CD4-positive, alpha-beta T cell treated with Interleukin-15 for 4 hours (primary cell): ENCODE measurements around the gene MAPK8IP3.

Source experiments
- DNase-seq: peaks from one replicate; pipeline ENCODE4 v3.0.0-alpha.2; 2020; ENCODE audit warnings: low spot score

The MAPK8IP3 gene

DNA sequence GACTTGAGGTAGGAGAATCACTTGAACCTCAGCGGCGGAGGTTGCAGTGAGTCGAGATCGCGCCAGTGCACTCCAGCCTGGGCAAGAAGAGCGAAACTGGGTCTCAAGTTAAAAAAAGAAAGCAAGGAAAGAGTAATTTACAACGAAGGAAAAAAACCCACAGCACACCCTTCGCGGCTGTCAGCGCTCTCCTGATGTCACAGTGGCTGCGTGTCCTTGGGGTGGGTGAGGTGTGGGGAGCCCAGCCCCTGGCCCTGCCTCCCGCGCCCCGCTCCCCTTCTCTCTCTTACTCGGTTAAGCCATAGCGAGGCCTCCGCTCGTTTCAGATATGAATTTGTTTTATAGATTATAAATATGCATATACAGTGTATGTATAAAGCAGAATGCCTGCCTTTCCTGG is 28.7 kb upstream of the MAPK8IP3 start:
- DNase-seq = no peak

DNA sequence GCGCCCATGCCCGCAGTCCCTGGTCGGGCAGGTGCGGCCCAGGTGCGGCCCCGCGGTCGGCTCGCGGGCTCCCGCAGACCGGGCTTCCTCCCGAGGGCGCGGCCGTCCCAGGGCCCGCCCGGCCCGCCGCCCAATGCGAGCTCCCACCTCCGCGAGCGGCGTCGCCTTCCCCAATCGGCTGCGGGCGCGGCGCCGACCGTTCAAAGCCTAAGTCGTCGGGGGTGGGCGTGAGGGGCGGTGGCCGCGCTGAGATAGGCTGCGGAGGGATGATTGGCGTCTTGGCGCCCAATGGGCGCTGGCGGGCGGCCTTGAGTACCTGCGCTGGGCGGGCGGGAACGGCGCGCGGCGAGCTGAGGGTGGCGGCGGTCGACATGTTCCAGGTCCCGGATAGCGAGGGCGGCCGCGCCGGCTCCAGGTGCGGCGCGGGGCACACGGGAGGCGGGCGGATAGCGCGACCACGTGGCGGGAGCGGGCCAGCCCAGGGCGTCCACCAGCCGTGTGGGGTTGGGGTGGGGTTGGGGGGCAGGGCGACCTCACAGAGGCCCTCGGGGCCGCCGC is 28.0 kb upstream of the MAPK8IP3 start, which contains the start of gene JPT2:
TSS of gene JPT2 (plus strand) at position 338 of the 558 bp plus-strand sequence. CDS start at position 372, 34 bp downstream.
- peak; percentile 94 for DNase-seq

DNA sequence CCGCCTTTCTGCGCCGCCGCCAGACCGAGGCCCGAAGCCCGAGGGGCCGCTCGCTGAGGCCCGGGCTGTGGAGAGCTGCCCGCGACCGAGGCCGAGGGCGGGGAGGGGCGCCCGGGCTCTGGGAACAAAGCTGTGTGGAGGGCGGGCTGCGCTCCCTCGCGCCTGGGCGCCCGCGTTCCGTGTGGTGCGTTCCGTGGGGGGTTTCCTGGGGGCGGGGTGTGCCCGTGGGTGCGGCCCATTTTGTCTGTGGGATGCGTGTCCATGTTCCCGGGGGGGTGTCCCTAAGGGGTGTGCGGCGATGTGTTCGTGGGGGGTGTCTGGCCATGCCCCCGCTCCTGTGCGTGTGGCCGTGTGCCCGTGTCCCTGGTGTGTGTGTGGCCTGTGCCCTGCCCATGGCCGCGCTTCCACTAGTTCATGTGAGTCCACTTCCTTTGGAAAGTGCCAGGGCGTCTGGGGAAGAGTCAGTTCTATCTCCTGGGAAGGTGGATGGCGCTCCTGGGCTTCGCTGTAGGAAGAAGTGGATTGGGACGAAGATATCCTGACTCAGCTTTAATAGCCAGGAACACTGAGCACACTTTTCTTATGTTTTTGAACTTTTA is 27.4 kb upstream of the MAPK8IP3 start:
- DNase-seq = peak; percentile 32

DNA sequence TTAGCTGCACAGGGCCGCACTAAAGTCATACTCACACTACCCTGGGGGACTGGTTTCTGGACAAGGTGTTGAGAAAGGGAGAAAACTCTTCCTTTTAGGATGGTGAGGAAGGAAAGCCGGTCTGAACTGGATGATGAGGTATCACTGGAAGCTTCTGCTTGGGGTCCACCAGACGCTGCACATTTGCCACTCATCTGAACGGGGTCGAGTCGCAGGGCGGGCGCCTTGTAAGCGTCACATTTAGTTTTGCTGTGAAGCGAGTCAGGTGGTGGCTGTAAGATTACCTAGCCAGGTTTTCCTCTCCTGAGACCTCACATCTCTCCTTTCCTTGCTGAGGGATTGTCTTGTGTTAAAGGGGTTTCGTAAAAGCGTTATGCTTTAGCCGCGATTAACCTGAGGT is 25.6 kb upstream of the MAPK8IP3 start:
- DNase-seq = no peak

DNA sequence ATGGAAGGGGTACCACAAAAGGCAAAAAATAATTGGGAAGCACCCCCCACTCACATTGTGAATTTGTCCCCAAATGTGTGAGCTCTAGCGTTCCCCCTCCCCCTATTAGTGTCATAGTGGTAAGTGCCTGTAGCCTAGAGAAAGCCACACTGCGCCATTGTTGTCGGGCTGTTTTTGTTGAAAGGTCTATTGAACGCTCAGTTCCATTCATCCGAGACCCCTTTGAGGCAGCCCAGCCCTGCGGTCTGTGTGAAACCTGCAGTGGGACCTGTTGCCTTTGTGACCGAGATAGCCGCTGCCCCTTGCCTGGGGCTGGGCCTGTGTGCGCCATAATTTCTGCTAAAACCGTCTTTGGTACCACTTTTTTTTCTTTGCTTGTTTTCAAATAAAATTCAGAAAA is 25.0 kb upstream of the MAPK8IP3 start:
- no peak for DNase-seq

DNA sequence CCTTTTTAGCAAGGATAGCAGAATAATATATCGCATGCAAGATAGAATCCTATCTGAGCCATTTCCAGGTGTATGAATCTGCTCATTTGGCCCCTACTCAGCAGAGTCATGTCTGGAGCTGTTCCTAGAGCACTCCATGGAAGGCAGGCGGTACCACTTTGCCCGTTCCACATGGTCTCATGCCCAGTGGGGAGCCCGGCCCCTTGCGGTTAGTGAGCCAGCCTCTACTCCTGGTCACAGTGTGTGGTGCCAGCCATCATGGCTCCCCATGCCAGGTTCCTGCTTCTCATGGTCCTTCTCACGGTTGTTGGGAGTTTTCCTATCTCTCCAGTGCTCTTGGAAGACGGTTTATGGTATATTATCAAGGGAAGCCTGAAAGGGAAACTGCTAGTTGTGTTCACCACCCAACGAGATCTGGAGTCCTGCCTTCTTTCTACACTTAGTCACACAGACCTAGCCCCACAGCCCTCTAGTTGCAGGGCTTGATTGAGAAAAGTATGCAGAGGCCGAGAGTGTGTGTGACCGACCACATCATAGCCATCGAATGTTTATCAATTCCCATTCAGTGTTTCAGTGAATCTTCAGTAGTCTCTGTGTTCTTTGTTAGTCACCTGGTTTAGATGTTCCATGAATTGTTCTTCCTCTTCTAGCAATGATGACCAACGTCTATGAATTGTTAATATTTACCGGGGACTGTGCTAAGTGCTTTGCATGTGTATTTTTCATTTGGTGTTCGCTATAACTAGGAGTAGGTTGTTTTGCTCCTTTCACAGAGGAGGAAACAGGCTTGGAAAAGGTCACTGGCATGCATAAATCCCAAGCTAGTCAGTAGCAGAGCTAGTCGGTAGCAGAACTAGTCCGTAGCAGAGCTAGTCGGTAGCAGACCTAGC is 18.3 kb upstream of the MAPK8IP3 start:
- DNase-seq = no peak

DNA sequence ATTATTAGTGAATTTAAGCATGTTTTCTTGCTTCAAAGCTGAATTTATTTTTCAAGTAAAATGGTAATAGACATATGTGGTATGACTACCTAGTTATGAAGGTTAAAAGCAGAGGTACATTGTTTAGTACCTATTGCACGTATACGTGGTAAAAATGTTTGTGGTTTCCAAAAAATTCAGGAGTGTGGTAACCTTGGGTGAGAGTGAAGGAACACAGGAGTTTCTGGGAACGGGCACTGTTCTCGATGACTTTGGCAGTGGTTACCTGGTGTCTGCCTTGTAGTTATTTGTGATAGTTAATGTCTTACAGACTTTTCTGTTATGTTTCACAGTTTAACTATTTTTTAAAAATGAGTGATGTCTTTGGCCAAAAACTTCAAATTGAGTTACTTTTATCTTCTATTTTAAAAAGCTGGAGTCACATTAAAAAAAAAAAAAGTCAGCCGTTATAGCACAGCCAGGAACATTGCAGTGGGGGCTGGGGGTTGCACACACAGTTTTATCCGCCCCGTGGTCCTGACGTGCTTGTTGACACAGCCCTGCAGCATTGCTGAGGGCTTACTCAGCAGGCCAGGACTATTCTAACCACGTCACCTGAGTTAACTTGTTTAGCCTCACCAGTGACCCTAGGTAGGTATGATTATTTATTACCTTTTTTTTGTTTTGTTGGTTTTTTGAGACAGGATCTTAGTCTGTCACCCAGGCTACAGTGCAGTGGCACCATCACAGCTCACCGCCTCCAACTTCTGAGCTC is 17.0 kb upstream of the MAPK8IP3 start:
- DNase-seq = no peak

DNA sequence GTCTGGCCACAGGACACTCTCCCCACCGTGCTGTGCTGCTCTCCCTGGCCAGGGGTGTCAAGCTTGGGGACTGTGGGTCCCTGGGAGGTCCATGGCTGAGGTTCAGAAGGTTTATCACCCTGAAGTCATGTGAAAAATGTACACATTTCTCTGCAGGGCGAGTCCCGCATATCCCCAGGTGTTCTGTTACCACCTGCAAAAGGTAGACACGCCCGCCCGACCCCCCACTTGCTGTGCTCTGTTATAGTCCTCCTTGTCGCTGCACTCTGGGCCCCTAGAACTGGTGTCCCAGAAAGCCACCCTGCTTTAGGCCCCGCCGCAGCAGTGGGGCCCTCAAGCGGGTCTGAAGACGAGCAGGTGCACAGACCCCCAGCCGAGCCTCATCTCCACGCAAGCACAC is 16.1 kb upstream of the MAPK8IP3 start:
- no peak for DNase-seq

DNA sequence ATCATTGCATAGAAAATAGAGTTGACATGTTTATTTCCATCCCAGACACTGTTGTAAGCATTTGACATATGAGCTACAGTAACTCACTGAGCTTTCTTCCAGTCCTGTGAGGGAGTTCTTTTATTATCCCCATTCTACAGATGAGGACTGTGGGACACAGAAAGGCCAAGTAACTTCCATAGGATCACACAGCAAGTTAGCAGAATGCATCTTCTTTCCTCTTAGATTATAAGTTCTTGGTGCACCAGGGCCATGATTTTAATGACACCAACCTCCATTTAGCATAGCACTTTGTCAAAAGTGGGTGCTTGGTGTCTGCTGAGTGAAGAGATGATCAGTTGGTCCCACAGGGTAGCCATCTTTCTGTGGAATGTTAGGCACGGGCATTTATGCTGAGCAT is 15.2 kb upstream of the MAPK8IP3 start:
- no peak for DNase-seq

DNA sequence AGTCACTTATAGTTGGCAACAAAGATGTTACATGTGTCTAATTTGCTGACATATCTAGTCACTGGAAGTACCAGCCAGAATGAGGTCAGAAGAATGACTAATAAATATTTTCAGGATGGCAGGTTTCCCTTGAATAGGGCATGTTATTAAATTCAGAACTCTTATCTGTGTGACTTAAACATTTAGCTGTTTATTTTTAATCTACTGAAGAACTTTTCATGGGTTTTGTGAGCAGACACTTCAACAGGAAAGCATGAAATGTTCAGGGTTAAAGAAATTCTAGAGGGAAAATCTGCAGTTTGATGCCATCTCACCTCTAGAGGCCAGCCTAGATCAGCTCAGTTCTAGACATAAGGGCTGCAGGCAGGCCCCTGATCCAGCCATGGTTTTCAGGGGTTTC is 14.7 kb upstream of the MAPK8IP3 start:
- no peak for DNase-seq

DNA sequence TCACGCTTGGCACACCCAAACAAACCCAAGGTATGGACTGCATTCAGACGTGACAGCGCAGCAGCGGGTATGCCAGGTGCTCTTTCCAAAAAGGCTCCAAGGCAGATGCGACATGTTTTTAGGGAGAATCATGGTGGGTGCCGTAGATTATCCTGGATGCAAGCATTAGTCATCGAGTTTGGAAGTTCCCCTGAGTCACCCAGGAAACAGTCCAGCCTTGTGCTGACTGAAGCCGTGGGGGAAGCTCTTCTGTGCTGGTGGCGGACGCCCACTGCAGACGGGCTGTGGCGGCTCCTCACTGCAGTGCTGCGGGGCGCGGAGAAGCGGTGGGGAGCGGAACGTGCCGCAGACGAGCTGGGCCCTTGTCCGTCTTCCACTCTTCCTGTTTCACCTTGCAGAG is 14.0 kb upstream of the MAPK8IP3 start:
- no peak for DNase-seq

DNA sequence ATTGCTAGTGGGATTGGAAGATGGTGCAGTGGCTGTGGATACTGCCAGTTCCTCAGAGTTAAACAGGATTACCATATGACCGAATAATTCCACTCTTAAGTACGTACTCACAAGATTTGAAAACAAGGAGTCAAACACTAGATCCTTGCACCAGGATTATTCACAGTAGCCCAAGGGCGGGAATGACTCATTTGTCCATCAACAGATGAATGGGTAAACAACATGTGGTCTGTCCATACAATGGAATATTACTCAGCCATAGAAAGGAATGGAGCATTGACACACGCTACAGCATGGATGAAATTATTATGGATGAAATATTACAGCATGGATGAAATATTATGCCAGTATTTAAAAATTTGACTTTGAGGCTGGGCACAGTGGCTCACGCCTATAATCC is 9.1 kb upstream of the MAPK8IP3 start:
- DNase-seq = no peak

DNA sequence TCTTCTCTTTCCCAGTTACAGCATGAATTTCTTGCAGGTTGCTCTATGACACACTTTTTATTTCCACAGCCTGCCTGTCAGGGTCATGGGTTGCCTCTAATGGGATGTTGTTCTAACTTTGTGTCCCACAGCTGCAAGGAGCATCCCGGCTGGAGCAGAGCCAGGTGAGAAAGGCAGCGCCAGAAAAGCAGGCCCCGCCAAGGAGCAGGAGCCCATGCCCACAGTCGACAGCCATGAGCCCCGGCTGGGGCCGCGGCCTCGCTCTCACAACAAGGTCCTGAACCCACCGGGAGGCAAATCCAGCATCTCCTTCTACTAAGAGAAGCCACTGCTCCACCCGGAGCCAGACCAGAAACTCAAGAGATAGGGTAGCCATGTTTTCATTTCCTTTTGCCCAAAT is 7.3 kb upstream of the MAPK8IP3 start:
- no peak for DNase-seq

DNA sequence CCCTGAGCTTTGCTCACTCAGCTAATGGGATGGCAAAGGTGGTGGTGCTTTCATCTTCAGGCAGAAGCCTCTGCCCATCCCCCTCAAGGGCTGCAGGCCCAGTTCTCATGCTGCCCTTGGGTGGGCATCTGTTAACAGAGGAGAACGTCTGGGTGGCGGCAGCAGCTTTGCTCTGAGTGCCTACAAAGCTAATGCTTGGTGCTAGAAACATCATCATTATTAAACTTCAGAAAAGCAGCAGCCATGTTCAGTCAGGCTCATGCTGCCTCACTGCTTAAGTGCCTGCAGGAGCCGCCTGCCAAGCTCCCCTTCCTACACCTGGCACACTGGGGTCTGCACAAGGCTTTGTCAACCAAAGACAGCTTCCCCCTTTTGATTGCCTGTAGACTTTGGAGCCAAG is 5.7 kb upstream of the MAPK8IP3 start:
- no peak for DNase-seq

DNA sequence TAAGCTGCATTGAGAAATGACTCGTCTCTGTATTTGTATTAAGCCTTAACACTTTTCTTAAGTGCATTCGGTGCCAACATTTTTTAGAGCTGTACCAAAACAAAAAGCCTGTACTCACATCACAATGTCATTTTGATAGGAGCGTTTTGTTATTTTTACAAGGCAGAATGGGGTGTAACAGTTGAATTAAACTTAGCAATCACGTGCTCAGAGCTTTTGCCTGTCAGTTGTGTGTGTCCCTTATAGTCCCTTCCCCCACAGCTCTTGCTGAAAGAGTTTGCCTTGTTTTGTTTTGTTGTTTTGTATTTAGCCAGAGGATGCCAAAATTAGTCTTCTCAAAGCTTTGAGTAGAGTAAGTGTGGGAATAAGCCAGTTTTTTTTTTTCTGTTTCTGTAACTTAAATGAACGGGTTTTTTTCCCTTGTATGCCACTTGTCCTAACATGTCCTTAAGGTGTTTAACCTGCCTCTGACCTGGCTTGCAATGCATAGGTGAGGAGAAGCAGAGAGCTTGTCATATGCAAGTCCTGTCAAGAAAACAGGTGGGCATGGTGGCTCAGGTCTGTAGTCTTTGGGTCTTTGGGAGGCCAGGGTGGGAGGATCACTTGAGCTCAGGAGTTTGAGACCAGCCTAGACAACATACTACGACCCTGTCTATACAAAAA is 4.6 kb upstream of the MAPK8IP3 start:
- no peak for DNase-seq

DNA sequence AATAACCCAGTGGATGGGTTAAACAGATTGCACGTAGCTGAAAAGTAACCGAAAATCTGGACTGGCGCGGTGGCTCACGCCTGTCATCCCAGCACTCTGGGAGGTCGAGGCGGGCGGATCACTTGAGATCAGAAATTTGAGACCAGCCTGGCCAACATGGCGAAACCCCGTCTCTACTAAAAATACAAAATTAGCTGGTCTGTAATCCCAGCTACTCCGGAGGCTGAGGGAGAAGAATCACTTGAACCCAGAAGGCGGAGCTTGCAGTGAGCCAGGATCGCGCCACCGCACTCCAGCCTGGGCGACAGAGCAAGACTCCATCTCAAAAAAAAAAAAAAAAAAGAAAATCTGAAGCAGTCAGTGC is 689 bp upstream of the MAPK8IP3 start:
- DNase-seq = peak; percentile 25

DNA sequence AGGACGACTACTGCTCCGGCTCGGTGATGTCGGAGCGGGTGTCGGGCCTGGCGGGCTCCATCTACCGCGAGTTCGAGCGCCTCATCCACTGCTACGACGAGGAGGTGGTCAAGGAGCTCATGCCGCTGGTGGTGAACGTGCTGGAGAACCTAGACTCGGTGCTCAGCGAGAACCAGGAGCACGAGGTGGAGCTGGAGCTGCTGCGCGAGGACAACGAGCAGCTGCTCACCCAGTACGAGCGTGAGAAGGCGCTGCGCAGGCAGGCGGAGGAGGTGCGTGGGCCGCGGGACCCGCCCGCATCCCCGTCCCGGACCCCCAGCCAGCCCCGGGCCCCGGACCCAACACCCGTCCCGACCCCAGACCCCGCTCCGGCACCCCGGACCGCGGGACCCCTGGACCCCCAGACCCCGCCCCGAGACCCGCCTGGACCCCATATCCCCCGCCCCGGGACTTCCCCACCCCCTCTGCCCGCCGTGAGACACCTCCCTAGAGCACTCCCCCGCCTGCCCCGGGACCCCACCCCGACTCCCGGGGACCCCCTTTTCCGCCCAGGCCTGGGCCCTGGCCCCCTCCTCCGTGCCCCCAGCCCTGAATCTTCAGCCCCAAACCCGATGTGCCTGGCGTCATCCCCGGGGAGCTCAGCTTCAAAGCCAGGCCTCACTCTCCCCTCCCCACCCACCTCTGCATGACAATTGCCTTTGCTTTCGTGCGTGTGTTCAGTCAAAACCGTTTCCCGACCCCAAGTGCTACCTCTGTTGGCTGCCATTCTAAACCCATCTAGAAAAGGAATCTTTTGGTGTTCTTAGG is 594 bp downstream of the MAPK8IP3 start:
- peak; percentile 32 for DNase-seq

DNA sequence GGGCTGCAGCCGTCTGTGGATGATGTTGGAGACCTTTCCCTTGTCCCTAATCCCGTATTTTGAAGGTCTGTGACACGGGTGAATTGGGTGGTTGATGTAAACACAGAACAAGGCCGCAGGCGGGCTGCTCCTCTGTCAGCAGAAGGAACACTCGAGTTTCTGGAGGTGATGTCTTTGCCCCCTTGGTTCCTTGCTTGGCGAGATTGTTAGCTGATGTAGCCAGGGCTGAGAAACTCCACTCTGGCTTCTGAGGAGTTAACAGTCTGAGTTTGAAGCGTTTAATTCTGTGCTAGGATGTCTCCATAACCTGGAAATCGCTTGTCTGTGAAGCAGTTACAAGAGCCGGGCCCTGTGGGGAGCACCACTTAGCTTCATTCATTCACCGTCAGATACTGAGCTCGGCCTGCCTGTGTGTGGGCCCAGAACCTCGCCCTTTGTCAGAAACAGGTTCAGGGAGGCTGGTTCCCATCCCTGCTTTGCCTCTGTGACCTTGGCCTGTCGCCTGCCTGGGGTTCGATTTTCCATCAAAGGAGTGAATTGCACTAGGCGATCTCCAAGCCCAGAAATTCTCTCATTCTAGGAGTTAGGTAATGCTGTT is 1.3 kb downstream of the MAPK8IP3 start:
- no peak for DNase-seq

DNA sequence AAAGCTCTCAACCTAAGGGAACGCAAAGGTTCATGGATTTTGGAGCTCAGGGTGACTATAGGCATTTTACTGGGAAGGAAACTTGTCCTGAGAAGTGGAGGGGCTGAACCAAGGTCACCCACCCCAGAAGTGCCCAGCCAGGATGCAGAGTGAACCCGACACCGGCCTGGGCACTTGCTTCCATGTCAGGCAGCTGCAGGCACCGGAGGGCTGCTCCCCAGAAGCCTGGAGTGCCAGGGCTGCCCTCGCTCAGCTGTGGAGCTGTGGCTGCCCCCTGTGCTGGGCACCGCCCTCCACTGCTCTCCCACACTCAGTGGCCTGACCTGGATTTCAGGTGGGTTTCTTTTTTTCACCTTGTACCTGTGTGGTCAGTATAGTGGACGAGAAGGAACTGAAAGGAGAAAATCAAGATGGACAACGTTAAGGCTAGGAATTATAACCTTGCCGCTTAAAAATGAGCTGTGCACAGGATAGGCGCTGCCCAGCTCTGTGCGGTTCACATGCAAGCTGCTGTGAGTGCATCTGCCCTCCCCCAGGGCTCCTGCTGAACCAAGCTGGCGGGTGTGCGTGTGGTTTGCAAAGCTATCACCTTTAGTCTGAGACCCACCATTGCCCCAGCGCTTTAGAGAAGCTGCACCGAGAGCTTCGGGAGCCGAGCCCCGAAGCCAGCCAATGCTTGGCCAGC is 2.2 kb downstream of the MAPK8IP3 start:
- no peak for DNase-seq

DNA sequence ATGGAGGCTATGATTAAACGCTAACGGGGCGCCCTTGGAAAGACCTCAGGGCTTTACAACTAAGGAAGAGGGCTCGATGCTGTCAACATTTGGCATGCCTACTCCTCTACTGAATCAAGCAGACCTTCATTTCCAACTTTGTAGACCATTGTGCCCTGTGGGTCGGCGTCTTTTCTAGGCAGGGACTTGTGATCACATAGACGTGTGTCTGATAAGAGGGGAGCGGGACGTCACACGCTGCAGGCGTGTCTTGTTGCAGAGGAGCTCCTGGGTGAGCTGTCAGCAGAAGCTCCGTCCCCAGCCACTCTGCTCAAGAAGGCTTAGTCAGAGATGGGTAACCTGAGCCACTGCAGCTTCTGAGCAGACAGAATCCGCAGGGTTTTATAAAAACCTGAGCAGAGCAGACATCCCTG is 2.8 kb downstream of the MAPK8IP3 start:
- DNase-seq = no peak
